ENCODE measurements around the gene PTGDR2.

The PTGDR2 gene

DNA sequence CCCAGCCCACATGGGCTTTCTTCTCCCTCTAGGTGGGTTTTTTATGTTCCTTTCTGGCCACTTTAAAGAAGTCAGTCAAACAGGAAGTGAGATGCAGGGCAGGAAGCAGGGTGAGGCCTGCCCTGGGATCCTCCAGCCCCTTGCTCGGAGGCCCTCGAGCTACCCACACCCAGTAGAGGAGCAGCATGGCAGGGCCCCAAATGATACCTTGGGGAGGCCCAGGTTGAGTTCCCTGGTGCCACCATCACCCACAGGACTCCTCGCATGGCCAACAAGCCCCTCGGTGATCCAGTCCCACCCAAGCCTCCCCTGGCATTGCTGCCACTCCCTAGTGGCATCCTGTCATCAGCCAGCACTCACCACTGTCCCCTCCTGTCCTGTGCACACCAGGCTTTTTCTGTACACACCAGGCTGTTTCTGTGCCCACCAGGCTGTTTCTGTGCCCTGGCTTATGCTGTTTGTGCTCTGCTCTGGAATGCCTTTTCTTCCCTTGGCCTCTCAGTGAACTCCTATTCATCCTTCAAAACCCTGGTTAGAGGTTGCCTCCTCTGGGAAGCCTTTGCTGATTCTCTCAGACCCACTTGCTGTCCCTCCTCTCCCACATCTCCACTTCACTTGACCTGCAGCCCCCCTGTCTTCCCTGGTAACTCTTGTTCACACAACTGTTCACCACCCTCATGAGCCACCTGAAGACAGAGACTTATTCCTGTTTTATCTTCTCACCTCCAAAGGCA is 3.1 kb upstream of the PTGDR2 start:
- no peak for DNase-seq (ENCODE audit: low spot score)

DNA sequence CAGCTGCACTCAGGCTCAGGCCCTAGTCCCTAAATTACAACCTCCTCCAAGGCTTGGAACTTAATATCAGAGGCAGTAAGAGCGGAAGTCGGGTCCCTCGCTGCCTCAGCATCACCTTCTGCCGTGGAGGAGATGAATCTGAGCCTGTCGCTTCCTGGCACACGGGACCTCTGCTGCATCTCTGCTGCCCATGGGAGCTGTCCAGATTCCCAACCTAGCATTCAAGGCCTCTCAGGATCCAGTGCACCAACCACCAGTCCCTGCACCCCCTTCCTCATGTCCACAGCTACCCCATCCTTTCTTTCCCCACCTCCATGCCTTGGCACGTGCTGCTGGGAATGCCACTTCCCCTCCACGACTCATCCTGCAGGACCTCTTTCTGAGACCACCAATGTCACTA is 2.5 kb upstream of the PTGDR2 start:
- DNase-seq (ENCODE audit: low spot score), result no peak

DNA sequence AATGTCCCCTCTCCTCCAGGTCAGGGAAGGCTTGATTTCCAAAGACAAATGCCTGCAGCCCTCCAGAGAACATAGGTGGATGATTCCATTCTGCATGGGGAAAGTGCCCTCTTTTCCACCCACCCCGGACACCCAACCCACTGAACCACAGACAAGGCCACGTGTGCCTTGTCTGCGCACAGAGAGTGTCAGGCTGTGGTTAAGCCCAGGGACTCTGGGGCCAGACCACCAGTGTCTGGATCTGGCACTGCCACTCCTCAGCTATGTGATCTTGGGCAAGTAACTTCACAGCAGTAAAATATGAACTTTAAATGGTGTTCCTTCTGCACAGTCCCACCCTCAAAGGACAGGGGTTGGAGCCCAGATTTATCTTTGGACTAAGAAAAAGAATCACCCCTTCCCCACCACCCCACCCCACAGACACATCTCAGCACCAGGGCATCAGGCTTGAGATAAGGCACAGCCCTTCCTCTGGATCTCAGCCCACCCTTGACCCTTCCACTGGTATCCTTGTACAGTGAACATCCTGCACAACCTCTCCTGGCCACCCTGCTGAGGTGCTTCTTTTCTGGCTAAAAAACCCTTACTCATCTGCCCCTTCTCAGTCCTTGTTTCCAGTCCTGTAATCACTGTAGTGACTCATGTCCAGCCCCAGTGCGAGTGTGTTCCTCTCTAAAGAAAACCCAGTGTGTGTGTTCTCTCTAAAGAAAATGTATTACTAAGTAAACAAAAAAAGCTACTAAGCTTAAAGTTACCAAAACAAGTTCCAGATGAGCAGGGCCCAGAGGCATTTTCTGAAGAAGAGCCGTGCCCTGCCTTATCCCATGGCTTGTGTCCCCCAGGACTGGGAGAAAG is 1.9 kb upstream of the PTGDR2 start:
- DNase-seq (ENCODE audit: low spot score), result no peak

DNA sequence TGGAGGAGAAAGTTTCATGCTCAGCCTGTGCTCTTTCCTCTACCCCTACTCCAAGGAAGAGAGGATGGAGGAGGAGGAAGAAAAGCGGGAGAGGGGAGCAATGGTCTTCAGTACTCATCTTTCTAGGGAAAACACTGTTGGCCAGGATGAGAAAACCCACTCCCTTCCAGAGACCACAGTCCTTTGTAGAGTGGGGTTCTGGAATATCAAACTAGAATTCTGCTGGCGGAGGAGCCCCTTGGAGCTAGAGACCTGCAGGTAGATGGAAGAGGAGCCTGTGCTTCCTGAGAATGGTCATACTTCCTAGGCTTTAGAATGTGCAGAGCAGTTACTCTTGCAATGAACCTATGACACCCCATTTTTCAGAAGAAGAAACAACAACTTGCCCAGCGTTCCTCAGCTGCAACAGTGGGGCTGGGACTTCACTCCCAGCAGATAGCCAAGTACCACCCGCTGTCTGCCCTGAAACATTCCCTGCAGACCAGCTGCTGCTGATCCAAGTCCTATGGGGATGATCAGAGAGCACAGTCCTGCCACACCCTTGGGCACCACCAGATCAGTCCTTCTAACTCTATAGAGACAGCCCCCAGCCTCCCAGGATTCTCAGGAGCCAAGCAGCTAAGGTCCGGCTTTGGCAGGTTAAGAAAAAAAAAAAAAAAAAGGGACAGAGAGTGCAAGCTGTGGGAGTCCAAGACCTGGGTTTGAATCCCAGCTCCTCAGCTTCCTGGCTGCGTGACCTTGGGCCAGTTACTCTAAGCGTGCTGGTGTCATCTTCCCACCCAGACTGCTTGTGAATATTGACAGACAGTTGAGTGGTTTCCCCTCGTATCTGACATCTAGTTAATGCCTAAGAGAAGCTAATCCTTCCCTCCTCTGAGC is 664 bp downstream of the PTGDR2 start:
- DNase-seq (ENCODE audit: low spot score), result no peak

DNA sequence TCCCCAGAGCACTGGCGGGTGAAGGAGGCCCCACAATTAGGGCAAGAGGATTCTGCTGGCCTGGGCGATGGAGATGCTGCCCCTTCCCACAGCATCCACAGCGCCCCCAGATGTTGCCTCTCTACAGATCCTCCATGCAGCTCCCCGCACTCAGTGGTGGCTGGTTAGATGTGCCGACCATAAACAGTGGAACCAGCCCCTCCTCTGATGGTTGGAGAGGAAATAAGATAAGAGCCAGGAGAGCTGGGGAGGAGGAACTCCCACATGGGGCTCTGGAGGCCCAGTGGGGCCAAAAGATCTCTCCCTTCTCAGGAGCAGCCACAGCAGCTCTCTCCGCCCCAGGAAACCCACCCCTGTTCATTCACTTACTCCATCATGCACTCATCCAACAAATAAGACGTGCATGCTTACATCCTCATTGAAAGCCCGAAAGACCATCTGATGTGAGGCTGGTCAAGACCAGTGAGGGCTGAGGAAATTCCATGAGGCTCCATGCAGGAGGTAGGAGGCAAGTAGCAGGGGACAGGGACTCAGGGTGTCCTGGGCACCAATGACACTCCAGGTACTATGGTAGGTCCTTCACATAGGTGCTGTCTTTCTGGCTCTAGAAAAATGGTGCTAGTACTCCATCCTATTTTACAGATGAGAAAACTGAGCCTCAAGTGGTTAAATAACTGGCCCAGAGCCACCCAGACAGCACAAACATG is 1.5 kb downstream of the PTGDR2 start:
- DNase-seq (ENCODE audit: low spot score), result no peak

DNA sequence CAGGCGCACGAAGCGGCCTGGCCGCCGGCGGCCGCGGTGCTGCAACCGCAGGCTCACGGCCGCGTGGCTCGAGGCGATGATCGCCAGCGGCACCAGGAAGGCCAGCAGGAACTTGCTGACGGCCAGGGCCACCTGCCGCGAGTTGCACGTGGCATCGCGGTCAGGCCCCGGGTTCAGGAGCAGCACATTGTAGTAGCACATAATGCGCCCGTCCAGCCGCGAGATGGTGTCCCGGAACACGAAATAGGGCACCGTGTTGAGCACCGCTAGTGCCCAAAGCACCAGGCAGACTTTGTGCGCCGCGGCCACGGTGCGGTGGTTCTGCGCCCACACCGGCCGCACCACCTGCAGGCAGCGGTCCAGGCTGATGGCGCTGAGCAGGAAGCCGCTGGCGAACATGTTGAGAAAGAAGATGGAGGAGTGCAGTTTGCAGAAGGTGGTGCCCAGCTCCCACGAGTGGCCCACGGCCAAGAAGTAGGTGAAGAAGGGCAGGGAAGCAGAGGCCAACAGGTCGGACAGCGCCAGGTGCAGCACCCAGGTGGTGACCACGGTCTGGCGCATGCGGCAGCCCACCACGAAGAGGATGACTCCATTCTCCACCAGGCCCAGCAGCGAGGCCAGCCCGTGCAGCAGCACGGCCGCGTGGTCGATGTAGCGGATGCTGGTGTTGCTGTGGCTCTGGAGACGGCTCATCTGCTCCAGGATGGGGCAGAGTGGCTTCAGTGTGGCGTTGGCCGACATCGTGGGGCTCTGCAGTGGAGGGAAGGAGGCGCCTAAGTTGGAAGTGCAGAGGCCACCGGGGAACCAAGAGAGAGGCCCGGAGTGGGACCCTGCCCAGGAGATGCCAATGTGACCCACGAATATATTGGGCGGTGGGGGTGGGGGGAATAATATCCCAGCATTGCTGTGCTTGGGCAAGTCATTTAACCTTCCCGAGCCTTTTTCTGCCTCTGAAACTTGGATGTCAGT is 2.5 kb downstream of the PTGDR2 start:
- no peak for DNase-seq (ENCODE audit: low spot score)

DNA sequence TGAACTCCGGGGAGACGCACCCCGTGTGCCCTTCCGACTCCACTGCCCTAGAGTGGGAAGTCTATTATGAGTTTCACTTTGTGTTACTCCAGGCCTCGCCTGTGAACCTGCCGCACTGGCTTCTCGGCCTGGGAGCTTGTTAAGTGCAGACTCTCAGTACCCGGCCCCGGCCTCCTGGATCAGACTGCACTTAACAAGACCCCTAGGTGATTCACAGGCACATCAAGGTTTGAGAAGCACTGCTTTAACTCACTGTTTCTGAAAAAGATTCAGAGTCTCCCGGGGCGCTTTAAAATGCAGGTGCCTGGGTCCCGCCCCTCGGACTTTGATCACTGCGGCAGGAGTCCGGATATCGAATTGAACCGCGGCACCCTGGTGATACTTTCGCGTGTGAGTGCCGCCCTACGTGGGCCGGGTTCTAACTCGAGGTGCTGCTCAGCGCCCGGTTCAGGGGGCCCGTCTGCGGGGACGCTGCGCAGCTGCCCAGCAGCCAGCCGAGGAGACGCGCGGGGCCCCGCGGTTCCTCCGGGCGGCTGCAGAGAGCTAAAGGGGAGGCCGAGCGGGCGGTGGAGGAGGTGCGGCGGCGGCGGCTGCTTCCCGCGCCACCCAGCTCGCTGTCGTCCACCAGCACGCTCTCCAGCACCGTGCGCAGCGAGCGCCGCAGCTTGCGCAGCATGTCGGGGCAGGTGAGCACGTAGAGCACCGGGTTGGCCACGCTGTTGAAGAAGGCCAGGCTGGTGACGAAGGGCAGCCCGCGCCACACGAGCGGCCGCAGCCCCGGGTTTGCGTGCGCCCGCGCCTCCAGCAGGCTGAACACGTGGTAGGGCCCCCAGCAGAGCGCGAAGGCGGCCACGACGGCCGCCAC is 3.4 kb downstream of the PTGDR2 start:
- DNase-seq (ENCODE audit: low spot score), result no peak

DNA sequence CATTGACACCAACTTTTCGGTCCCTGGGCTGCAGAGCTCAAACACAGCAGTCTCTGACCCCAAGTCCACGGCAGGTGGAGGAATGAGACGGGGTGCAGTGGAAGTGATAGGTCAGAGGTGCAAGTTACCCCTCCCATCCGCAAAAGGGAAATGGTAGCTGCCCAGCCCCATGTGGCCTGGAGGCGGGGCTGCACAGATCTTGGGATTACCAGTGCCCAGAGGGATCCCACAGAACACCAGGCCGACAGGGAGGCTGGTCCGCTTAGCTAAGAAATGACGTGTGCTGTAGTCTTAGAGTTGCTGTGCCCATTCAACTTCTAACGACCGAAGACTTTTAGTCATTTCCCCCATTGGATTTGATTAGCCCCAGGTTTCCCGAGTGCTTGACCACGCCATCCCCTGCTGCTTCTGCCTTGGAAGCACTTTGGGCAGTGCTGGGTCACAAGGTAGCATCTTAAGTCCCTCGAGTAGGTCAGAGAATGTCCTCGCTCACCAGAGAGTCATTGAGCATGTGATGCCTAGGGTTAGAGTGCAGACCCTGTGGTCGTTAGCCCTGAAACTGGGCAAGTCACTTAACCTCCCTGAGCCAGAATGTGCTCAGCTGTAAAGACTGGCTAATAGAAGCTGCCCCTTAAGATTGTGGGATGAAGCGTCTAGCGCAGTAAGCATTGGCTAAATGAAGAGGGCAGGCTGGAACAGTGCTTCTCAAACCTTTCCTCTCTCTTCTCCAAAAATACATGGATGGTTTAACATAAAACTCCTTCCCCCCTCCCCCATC is 4.2 kb downstream of the PTGDR2 start:
- DNase-seq (ENCODE audit: low spot score), result no peak

DNA sequence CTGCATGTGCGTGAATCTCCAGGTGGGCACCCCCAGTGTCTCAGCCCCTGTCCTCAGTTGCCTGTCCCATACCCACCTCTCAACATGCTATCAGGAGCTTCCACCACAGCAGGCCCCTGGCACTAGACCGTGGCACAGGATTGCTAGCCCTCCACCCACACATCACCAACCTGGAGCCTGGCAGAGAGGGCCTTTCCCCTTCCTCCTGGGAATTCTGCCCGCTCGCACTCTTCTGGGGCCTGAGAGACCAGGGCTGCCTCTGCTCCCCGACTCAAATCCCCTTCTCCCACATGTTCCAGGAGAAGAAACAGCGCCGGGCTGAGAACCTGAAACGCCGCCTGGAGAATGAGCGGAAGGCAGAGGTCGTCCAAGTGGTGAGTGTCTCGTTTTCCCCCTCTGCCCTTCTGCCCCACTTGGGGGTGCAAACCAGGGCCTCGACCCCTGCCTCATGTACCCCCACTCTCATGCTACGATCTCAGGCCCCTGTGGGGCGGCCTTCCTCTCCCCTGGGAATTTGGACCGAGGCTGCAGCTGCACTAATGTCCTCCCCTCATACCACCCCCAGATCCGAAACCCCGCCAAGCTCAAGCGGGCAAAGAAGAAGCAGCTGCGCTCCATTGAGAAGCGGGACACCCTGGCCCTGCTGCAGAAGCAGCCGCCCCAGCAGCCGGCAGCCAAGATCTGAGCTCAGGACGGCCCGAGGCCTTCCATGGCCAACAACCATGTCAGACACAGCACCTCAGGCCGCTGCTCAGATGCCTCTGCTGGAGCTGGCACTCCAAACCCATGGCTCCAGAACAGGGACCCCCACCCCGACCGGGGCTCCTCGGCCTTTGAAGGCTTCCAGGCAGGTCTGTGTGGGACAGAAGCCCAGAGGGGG is 5.9 kb downstream of the PTGDR2 start:
- no peak for DNase-seq (ENCODE audit: low spot score)

DNA sequence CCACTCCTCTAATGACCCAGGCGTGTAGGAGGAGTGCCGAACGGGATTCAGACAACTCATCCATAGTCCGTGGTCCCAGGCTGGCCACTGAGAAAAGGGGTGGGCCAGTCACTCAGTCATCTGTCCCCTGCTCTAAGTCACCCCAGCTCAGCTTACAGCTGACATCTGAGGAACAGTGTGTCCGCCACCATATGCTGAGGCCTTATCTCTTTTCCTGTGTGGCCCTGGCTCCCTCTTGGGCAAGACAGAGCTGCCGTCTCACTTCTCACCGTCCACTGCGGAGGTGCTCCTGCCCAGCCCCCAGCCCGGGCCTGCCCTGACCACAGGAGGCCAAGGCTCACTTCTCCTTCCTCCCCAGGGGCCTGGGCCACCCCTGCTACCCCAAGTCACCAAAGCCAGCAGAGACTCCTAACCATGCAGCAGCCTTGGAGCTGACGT is 7.0 kb downstream of the PTGDR2 start:
- no peak for DNase-seq (ENCODE audit: low spot score)

DNA sequence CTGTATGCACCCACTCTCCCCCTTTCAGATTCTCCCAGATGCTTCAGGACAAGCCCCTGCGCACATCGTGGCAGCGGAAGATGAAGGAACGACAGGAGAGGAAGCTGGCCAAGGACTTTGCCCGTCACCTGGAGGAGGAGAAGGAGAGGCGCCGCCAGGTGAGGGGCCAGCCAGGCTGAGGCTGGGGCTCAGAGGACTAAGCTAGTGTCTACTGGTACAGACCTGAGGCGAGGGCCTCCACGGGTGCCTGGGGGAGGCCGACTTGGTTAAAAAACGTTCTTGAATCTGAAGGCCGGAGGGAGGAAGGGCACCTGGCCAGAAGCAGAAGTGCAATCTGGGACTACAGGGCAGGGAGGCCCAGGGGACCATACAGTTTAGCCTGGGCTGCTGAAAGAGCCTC is 7.9 kb downstream of the PTGDR2 start:
- no peak for DNase-seq (ENCODE audit: low spot score)

DNA sequence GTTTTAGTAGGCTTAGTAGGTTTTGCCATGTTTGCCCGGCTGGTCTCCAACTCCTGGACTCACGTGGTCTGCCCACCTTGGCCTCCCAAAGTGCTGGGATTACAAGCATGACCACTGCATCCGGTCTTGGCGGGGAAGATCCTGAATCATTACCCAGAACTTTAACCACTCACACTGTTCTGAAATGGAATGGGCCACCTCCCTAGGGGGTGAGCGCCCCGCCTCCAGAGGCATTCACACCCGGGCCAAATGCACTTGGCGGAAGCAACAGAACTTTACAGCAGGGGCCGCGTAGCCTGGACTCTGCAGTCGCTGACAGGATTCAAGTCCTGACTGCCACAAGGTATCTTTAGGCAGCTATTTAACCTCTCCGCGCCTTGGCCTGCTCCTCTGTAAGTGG is 8.5 kb downstream of the PTGDR2 start:
- DNase-seq (ENCODE audit: low spot score), result no peak

DNA sequence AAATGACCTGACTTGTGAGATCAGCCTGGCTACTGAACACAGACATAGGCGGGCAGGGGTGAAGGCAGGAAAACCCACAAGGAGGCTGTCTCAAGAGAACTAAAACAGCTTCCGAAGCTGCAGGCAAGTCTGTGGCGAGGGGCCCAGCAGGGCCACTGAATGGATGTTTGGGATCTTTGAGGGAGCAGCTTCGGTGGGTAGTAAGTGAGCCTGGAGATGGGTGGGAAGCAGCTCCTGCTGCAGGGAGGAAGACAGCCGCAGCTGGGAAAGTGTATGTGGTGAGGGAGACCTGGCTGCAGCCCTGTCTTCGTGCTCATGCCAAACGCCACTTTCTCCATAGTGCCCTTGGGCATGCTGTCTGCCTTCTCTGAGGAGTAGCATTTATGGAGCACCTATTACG is 10.4 kb downstream of the PTGDR2 start:
- DNase-seq (ENCODE audit: low spot score), result no peak

DNA sequence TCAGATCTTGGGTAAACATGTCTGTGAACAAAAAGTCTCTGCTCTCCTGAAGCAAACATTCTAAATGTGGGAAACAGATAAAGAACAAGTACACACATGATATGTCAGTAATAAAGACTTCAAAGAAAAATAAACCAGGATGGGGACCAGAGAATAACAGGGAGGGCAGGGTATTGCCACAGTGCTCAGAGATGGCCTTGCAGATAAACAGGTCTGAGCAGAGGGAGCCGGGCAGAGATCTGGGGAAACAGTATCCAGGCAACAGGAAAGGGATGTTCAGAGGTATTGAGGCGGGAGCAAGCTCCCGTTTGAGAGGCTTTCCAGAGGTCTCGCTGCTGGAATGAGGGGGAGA is 10.9 kb downstream of the PTGDR2 start:
- DNase-seq (ENCODE audit: low spot score), result no peak

DNA sequence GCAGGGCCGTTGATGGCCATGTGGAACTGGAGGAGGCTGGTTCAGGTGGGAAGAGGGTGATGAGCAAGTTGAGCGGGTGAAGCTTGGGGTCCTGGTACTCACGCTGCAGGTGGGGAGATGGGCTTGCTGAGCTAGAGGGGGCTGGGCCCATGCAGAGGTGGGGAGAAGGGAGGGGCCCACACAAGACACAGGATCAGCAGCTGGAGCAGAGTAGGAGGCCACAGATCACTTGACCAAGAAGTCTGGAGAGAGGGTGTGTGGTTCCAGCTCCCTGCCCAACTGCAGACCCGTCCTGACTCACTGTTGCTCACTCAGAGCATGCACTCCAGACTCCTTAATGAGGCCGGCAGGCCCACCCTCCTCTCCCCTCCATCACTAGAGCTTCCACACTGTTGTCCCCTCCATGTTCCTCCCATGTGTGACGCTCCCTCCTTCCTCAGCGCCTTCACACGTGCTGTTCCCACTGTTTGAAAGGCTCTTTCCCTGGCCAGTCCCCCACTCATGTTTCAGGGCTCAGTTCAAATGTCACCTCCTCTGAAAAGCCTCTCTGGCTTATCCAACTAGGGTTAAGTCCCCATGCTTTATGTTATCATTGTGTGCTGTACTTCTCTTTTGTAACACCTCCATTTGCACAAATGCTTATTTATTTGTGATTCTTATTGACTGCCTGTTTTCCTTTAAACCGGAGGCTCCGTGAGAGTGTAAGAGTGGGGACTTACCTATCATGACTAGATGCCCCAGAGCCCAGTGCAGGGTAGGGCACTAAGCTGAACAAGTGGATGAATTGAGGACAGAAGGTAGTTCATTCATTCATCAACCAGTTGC is 11.5 kb downstream of the PTGDR2 start:
- DNase-seq (ENCODE audit: low spot score), result peak; percentile 71

DNA sequence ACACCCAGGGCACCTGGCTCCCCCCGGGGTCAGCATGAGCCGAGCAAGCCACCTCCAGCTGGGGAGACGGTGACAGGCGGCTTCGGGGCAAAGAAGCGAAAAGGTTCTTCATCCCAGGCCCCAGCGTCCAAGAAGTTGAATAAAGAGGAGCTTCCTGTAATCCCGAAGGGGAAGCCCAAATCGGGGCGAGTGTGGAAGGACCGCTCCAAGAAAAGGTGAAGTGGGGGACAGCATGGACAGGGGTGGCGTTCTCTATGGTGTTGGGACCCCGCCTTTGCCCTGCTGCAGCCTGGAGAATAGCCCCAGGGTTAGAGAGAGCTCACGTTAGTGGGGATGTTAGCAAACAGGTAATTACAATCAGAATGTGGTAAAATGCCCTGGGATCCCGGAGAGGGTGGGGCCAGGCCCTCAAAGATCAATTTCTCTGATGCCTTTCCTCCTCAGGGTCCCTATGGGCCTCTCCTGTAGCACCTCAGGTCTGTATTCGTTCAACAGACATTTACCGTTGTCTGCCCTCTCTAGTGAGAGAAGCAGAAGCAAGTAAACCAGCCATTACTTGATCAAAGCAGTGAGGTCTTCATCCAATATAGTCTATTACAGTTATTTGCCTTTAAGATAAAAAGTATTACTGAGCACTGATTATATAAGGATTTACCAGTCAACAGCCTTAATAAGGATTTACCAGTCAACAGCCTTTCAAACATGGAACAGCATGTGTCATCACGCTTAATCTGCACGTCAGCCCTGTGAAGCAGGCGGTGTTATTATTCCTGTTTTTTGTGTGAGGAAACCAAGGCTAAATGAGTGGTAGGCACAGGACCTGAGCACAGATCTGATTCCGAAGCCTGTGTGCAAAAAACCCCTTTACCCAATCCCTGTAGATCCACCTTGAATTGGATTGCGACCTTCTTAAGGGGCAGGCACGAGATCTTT is 12.8 kb downstream of the PTGDR2 start:
- DNase-seq (ENCODE audit: low spot score), result peak; percentile 75

Measured in RKO (cell line).